PC-3 (cell line): ENCODE results near the gene PPIH.

Experiments used
- CTCF ChIP-seq: fragments of 300-600 bp; sonication (generic); conservative IDR thresholded peaks from 2 replicates; pipeline ENCODE4 v1.5.1; 2017; ENCODE audit warnings: antibody characterized with exemption, low read depth, mild to moderate bottlenecking, low read length
- EZH2phosphoT487 ChIP-seq: fragments of 300-600 bp; sonication (generic); IDR thresholded peaks from 2 replicates; pipeline ENCODE4 v1.6.1; 2018; ENCODE audit warnings: mild to moderate bottlenecking, antibody characterized with exemption, low read length, borderline replicate concordance

GRCh38 chr1:42720868-42721267 lies 62.6 kb downstream of the PPIH start:
- TF ChIP-seq CTCF (no peak), EZH2phosphoT487 (no peak)
